Astrocyte of the spinal cord (primary cell): ENCODE results near the gene SPTLC3.

Experiments used
- DNase-seq: peaks from one replicate; pipeline ENCODE4 v3.0.0; 2011; ENCODE audit warnings: low read depth, low spot score
- H3K4me3 ChIP-seq: 2 replicates; pipeline ENCODE4 v1.5.1; 2011; ENCODE audit warnings: low read depth, mild to moderate bottlenecking, low read length, moderate library complexity
- in situ Hi-C: cut with HindIII; loops from 2 replicates; pipeline ENCODE4 v1.10.0; 2017; ENCODE audit warnings: low sequenced_read_pairs
- TF ChIP-seq, protein P1 (sequence below): IDR thresholded peaks from 2 replicates; pipeline ENCODE4 v1.5.1; 2012; ENCODE audit warnings: low read depth, mild to moderate bottlenecking, low read length, inconsistent platforms

SPTLC3 gene

DNA sequence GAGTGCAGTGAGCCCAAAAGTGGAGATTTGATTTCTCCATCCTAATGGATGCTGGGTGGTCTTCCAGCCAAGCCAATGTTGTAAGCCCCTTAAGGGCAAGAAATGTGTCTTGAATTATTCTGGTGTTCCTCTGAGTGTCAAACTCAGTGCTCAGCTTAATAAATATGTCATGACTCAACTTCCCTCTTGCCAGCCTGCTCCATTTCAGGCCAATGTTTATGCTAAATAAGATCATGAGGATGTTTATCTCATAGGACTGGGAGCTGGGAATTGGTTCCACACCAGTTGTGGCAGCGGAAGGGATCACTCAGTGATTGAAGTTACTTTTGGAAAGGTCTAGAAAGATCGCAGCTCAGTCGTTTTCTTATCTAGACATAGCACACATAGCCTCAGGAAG, 121.9 kb downstream of the SPTLC3 start:
- DNase-seq, result no peak
- in situ Hi-C loops, result no loop called here
- H3K4me3 ChIP-seq, result no peak overlapping the region
- TF ChIP-seq, protein P1, sequence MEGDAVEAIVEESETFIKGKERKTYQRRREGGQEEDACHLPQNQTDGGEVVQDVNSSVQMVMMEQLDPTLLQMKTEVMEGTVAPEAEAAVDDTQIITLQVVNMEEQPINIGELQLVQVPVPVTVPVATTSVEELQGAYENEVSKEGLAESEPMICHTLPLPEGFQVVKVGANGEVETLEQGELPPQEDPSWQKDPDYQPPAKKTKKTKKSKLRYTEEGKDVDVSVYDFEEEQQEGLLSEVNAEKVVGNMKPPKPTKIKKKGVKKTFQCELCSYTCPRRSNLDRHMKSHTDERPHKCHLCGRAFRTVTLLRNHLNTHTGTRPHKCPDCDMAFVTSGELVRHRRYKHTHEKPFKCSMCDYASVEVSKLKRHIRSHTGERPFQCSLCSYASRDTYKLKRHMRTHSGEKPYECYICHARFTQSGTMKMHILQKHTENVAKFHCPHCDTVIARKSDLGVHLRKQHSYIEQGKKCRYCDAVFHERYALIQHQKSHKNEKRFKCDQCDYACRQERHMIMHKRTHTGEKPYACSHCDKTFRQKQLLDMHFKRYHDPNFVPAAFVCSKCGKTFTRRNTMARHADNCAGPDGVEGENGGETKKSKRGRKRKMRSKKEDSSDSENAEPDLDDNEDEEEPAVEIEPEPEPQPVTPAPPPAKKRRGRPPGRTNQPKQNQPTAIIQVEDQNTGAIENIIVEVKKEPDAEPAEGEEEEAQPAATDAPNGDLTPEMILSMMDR, result no peak

DNA sequence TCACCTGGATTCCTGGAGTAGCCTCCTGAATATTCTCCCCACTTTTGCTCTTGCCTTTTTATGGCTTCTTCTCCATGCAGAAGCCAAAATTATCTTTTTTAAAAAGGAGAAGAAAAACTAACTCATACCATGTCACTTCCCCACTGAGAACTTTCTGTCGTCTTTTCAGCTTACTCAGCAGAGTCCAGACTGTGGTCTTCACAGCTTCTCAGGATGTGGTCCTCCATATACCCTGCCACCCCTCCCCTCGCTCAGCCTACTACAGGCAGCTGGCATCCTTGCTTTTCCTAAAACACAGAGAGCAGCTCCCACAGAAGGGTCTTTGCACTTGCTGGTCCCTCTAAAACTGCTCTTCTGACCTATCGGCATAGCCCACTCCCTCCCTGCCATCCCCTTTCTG, 122.9 kb downstream of the SPTLC3 start:
- no peak for DNase-seq
- TF ChIP-seq, protein P1, result no peak
- in situ Hi-C loops, result no loop called here
- H3K4me3 ChIP-seq, result no peak overlapping the region

DNA sequence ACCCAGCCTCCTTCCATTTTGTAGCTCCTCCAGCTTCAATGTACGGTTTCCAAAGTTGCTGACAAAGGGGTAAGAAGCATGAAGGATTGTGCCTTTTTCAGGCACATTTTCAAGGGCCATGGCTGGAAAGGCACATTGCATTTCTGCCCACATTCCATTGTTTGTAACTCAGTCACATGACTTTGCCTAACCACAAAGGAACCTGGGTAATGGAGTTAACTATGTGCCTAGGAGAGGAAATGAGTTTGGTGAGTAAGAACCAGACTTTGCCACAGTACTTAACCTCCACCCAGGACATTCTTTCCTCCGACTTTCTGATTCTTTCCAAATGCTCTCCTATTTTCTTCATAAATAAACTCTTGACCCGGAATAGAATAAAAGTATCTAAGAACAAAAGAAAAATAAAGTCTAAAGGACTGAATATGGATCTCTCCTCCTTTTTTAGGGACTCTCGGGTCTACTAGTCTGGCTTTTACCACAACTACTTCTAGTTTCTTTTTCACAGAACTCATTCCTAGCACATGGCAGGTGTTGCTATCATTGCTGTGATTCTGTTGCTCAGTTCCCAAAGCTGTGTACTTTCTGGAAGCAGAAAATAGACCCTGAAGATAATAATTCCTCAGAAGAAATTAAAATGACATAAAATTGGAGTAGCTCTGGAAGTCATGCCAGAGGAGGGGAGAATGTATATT, 130.8 kb downstream of the SPTLC3 start:
- no peak overlapping the region for H3K4me3 ChIP-seq
- in situ Hi-C loops, result no loop called here
- TF ChIP-seq, protein P1, result no peak
- DNase-seq, result peak; percentile 48

DNA sequence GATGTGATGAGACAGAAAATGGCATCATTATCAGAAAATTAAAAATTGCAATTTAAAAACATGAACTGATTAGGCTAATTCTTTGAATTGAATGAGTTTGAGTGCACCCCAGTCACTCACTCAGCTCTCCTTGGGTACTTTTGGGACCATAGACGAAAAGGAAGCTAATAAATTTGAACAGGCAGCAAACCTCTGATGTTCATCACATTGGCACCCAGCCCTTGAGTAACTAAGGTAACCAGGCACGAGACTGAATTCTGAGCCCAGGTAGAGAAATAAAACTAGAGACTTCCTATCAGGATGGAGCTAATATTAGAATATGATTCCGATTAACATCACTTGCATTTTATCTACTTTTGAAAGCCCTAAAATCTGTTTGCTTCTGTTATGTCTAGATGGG, 131.4 kb downstream of the SPTLC3 start:
- no peak for DNase-seq
- in situ Hi-C loops, result no loop called here
- TF ChIP-seq, protein P1, result no peak
- no peak overlapping the region for H3K4me3 ChIP-seq

DNA sequence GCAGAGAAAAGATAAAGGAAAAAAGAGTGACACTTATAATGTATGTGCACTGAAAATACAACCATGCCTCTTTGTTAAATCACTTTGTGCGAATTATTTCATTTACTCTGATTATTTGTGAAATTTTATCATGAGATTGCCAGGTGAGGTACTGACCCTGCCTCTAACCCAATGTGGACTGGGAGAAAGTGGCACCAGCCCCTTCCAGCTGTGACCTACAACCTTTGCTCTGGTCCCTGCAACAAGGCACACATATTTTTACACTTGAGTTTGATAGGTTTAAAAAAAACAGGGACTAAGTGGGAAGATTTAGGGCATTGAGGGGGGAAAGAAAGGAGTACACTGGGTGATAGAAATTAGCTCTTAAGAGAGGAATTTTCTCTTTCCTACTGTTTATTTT, 132.0 kb downstream of the SPTLC3 start:
- TF ChIP-seq, protein P1, result no peak
- in situ Hi-C loops, result no loop called here
- DNase-seq, result no peak
- H3K4me3 ChIP-seq, result no peak overlapping the region

DNA sequence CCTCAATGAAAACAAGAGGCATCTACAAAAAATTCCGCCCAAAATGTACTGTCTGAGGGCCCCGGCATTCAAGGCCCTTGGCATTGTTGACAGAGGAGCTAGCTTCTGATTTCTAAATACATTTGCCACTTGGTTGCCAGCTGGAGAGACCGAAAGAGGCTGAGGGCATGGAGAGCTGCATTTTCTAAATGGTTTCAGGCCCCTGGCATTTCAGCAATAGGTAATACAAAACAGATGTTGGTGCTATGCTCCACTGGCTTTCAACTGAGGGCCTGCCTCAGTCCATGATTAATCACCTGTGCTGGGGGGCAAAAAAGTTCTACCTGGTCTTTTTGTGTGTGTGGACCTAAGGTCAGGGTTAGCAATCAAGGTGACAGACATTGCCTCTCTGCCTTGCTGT, 132.8 kb downstream of the SPTLC3 start:
- H3K4me3 ChIP-seq, result no peak overlapping the region
- in situ Hi-C loops, result no loop called here
- TF ChIP-seq, protein P1, result no peak
- peak; percentile 22 for DNase-seq
